HG03565 (cell line): ENCODE measurements around the gene PTPN14.
A peak's percentile ranks its signal among the peaks of the same experiment; 100 is the strongest.
"Not testable (repeated sequence)": the region's sequence is repeated elsewhere in the genome, so short reads cannot be mapped to it uniquely, and the experiment has no call there.

ENCODE experiments used
- ATAC-seq: cut with Tn5 transposase; IDR thresholded peaks from one replicate; pipeline ENCODE4 v1.9.1; 2021; ENCODE audit warnings: mild to moderate bottlenecking, moderate library complexity; ENCODE audit not compliant: unreplicated experiment

PTPN14 gene

DNA sequence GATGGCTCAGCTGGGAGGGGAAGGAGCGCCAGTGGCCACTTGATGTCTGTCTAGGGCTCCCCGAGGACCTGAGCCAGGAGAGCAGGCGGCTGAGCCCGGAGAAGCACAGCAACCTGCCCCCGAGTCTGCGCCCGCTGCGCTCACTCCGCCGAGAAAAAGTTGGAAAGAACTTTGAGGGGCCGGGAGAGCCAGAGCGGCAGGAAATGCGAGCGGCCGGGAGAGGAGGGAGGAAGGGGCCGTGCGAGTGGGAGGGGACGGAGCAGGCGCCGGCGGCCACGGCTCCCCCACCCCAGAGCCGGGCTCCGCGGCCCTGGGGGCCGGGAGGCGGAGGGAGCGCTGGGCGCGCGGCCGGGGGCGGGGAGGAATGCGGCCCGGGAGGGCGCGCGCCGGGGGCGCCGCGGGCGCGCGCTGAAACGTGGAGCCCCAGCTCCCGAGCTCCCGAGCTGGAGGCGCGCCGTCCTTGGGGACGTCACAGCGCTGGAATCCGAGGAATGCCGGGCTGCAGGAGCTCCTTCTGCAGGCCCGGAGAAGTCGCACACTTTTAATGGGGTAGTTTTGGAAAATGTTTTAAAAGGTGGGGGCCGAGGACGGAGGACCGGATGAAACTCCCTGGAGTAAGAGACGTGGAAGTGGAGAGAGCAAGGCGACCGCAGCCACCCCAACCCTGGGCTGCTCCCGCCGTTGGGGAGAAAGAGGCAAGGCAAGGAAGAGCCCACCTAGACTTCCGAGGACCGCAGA lies at the start of gene PTPN14:
Gene PTPN14, minus strand, starts transcription at position 167 of the 738 bp plus-strand sequence. CDS start 86,799 bp downstream, outside the sequence.
- ATAC-seq = no peak

DNA sequence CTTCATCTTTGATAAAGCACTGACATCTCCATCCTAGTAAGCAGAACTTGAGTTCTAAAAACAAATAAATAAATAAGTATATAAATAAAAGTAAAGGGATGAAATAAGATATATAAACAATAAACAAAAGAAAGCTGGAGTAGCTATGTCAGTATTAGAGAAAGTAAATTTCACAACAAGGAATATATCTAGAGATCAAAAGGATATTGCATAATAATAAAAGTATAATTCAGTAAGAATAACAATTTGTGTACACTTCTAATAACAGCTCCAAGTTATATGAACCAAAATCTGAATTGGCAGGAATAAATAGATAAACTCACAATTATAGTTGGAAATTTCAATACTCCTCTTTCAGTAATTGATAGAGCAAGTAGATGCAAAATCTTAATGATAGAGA lies 41.8 kb upstream of the PTPN14 start:
- ATAC-seq = no peak

DNA sequence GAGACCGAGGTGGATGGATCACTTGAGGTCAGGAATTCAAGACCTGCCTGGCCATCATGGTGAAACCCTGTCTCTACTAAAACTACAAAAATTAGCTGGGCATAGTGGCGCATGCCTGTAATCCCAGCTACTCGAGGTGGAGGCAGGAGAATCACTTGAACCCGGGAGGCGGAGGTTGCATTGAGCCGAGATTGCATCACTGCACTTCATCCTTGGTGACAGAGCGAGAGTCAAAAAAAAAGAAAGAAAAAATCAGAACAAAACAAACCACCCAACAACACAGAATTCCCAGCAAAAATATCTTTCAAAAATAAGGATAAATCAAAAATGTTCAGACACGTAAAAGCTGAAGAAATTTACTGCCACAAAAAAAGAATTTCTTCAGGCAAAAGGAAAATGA lies 40.5 kb upstream of the PTPN14 start:
- ATAC-seq = not testable (repeated sequence)

DNA sequence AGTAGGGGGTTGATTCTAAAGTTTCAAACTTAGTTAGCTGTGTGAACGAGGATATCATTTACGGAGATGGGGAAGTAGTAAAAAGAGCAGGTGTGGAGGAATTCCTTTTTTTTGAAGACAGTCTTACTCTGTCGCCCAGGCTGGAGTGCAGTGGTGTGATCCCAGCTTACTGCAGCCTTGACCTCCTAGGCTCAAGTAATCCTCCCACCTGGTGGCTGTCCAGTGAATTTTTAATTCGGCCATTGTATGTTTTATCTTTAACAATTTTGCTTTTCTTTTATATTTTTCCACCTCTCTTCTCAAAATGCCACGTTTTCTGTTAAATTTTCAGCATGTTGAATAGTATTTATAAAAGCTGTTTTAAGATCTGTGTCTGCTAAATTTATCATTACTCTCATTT lies 39.3 kb upstream of the PTPN14 start:
- no peak for ATAC-seq

DNA sequence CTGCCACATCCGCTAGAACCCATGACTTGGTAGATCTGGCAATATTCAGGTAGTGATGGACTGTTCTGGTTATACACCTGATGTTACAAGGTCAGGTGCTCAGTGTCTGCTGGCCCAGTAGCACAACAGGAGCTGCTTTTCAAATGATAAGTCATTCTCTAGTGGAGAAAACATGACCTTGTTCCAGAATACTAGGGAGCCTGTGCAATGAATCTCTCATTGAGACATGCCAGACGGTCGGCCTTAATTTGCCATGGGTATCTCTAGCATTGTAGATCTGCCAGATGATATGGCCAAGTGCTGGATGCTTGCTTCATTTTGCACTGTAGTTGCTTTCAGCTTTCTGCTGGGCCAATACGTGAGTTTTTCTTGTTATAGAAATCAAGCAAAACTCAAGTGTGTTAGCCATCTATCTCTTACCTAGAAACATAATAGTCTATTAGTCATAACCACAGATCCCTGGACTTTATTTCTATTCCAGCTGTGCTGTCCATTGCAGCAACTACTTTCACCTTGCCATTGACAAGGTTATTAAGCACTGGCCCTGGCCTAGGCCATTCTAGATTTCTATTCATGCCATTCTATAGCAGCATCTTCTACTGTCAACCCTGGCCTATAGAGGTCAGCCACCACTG lies 37.7 kb upstream of the PTPN14 start:
- no peak for ATAC-seq

DNA sequence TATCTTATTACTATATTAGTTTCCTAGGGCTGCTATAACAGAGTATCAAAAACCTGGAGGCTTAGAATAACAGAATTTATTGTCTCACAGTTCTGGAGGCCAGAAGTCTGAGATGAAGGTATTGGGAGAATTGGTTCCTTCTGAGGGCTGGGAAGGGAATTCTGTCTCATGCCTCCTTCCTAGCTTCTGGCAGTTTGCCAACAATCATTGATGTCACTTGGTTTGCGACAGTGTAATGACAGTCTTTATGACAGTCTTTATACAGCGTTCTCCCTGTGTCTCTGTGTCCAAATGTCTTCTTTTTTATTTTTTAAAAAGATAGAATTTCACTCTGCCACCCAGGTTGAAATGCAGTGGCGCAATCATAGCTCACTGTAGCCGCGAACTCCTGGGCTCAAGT lies 35.8 kb upstream of the PTPN14 start:
- ATAC-seq = no peak

DNA sequence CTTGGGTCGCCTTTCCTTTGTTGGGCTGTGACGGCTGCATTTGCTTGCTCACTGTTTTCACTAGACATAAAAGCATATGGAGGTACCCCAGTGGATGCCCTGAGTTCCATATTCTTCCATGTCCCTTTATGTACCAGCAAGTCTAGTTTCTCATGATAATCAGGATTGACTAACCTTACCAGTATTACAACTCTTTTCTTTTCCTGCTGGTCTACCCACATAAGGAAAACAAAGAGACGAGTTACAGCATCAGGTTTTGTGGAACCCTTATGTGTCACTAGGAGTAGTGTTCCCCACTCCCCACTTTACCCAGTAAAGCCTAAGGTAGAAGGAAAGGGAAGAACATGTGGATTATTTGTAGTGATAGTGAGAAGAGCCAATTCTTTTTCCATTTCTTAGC lies 35.2 kb upstream of the PTPN14 start:
- no peak for ATAC-seq

DNA sequence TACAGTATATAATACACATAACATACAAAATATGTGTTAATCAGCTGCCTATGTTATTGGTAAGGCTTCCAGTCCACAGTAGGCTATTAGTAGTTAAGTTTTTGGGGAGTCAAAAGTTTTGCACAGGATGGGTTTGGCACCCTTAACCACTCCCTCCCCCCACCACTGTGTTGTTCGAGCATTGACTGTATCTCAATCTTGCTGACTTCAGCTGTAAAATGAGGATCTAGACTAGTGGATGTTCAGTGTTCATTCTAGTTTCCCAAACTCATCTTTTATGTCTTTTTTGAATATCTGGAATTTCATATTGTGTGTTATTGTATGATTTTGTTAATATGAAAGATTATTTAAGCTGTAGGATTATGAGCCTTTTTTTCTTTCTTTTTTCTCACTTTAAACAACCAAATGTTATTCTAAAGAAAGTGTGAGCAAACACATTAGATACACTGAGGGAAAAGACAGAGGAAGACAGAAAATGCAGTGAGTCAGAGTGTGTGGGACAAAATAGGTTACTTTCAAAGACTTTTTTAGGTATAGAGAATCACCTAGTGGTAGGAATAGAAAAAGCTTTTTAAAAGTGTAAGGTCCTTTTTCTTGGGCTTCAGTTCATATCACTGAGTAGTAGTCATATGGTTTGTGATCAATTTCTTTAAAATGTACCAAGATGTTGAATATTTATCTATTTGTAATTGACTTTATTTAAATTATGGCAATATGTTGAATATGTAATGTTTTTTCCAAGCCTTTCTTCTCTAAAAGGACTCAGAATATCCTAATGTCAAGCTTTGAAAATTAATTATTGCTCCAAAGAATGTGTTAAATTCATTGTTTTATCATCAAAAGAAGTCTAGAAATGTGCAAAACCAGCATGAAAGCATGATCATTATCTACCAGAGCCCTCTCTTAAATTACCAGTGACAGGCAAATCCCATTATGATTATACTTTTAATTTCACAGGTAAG lies 33.7 kb upstream of the PTPN14 start:
- ATAC-seq = peak; percentile 88

DNA sequence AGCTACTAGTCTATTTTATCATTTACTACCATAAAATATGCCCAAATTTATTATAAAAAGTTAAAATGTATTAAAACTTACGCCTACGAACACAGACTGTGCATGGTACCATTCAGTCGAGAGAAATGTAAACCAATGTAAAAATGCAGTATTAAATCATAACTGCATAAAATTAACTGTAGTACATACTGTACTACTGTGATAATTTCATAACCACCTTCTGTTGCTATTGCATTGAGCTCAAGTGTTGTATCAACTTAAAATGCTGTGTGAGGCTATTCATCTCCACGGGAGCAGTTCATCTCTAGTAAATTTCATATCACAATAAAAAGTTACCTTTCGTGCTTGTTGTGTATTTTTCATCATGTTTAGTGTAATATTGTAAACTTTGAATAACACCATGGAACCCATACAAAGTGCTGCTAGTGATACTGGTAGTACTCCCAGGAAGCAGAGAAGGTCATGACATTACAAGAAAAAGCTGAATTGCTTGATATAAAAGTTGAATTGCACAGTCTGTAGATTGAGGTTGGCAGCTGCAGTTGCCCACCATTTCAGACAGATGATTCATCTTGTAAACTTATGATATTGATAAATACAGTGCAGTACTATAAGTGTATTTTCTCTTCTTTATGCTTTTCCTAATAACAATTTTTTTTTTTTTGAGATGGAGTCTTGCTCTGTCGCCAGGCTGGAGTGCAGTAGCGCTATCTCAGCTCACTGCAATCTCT lies 32.6 kb upstream of the PTPN14 start:
- ATAC-seq = no peak

DNA sequence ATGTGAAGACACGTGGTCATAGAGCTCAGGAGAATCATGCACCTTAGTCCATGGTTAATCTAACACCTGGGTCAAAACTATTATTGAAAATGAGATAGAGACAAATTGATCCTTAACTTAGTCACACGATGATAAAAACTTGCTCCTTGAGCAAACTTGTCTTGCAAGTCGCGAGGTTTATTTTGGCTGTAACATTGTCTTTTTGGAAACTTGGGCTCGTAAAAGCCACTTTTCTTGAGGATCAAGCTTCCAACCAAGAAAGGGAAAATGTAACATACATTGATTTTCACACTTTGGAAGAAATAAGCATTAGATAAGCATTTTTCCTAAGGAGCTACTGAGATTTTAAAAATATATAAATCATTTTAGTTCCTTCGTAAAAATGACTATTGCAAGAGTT lies 31.7 kb upstream of the PTPN14 start:
- ATAC-seq = no peak

DNA sequence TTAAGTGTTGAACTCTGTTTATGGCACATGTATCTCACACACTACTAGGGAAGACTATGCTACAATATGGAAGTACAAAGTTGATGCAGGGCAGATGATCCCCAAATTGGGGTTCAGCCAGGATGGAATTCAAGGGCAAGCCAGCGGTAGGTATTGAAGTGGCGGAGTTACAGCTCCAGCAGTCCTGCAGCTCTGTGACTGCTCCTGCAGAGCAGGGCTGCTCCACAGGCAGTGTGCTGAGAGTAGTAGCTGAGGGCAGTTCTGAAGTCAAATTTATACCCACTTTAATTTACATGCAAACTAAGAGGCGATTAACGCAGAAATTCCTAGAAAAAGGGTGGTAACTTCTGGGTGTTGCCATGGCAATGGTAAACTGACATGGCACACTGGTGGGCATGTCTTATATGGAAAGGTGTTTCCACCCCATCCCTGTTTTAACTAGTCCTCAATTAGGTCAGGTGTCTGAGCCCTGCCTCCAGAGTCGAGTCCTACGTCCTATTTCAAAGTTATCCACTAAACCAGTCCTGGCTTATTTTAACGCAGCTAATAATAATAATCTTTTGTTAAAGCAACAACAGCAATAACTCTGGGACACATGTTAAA lies 31.0 kb upstream of the PTPN14 start:
- no peak for ATAC-seq

DNA sequence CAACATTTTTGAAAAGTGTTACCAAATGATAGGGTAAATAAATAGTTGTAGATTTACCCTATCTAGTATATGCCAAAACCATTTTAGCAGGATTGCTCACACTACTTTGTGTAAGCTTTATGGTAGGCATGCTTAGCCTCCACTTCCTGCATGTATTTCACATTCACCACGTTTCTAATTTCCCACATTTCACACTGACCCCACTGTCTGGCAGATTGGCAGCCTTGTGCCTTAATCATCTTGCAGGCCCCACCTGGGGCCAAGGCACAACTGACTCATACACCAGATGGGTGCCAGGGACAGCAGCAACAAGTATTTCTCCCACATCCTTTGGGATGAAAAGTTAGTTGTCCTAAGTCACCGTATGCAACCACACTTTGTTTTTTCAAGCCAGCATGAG lies 30.4 kb upstream of the PTPN14 start:
- no peak for ATAC-seq

DNA sequence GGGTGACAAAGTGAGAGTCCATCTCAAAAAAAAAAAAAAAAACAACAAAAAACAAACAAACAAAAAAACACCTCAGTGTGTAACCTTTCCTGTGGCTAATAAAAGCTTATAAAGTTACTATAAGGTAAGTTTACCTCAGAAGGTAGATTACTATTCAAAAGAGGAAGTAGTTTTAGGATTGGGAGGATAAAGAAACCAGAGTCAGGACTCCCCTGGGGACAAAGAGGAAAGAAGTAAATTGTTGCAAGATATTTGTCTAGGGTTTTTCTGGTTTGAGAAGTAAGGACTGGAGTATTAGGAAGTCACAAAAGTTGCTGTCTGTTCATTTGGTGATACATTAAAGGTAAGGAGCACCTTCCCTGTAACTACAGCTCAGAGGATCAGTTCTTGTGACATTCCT lies 27.8 kb upstream of the PTPN14 start:
- ATAC-seq = no peak

DNA sequence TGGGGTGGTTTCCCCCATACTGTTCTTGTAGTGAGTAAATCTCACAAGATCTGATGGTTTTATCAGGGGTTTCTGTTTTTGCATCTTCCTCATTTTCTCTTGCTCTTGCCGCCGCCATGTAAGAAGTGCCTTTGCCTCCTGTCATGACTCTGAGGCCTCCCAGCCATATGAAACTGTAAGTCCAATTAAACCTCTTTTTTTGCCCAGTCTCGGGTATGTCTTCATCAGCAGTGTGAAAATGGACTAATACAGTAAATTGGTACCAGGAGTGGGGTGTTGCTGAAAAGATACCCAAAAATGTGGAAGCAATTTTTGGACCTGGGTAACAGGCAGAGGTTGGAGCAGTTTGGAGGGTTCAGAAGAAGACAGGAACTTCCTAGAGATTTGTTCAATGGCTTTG lies 24.7 kb upstream of the PTPN14 start:
- not testable (repeated sequence) for ATAC-seq

DNA sequence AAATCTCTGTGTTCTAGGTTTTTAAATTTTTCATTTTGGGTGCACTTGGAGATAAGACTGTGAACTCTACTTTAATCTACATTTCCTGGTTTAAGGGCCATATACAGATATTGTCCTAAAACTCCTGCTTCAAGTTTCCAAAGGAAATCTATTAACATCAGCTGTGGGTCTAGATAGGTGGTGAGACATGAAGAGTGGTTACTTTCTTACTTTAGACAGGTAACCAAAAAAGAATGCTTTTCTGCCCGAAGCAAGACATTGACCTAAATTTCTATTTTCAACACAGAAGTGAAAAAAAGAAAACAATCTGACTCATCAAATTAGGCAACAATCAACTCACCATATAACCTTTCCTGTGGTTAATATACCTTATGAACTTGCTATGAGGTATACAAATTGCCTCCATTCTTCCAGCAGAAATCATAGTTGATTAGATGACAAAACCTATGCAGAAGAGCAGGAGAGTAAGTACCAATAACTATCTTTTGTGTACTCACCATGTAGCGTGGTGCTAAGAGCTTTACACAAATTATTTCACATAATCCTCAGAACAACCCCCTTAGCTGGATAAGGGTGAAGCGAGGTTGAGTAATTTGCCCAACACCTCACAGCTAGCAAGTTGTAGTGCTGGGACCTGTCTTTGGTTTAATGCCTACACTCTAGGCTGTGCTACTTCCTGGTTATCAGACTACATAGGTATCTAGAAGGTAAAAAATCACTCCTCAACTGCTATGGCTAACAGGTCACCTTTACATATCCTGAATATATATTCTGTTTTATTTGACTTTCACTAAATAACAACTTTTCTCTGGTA lies 23.4 kb upstream of the PTPN14 start:
- ATAC-seq = no peak

DNA sequence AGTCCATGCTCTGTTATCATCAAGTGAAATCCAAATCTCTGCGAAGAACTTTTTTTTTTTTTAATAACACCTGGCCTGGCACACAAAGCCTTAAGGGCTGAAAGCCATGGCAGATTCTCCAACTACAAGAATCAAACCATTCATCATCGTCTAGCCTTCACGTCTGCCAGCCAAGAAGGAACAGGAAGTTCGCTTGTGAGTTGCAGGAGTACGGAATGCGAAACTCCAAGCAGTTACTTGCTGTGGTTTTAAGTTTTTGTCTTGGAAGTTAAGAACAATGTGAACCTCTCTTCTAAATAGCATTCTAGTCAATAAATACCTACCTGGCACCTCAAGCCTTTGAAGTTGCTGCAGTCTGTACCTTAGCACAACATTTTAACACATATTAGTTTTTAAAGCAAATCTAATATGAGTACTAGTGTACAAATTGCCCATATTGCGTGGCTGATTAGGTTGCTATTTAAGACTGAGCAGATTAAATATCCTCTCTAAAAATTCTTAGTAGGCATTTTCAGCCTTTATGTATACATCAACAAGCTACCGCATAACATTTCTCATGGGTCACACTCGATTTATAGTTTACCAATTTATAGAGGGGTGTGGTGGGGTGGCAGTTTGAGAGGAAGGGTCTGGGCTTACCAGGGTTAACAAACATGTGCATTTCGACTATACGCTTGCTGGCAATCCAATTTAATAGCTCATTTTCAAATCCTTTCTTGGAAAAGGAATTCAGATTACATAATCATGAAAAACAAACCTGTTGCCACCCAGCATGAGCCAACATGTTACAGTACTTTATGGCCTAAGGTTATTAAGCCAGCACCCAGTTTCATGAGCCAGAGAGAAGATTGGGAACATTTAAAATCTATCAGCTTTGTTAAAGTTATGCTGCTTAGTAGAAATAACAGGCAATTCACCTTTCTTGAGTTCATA lies 22.2 kb upstream of the PTPN14 start:
- no peak for ATAC-seq

DNA sequence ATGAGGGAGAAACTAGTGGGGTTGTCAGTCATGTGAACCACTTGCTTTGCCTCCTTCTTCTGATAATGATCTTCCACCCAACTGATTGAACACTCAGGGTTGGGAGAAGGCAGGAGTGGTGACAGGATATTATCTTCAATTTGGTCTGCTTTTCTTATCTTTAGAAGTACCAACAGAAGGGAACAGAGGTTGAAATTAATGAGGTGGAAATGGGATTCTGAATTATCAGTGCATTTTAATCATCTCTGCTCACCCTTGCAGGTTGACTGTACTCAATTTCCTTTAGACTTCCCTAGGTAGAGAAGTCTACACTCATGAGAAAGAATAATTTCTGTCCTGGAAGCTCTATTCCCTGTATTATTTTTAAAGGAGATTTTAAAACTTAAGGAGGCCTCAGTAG lies 19.9 kb upstream of the PTPN14 start:
- no peak for ATAC-seq

DNA sequence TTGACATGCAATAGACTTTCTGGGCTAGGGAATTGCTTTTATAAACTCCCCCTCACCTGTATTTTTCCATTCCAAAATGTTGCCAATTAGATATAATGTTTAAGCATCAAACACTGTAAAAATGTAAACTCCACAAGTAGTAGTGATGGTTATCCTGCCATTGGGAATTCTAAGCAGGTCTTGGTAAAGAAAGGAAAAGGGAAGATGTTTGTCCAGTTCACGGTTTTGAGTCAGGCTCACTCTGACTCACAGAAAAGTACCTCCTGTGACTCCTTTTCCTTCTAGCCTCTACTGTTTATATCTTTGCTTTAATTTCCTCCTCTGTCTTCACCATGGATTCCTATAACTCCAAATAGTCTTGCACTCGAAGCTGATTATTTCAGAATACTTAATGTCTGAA lies 19.0 kb upstream of the PTPN14 start:
- no peak for ATAC-seq
